Caco-2 (cell line): ENCODE measurements around the gene BIRC5. TPM values are rescaled to one million over a fixed set of nuclear protein-coding genes. Genes with fewer than 3 reads are reported as not detected.
A peak's percentile ranks its signal among the peaks of the same experiment; 100 is the strongest.

Source experiments
- BruUV-seq: library from RNA; stranded (reverse); fragments of 400-500 nt; replicated peaks from 2 replicates; lab custom pipeline; 2021; lab: Mats Ljungman, UMichigan
- CTCF ChIA-PET: fragments of 300-600 bp; sonication (Branson Sonifier 250); formaldehyde crosslinking; loops from one replicate; lab custom pipeline; 2022; ENCODE audit warnings: antibody characterized with exemption; lab: Charles Lee
- POLR2A ChIA-PET: fragments of 300-600 bp; sonication (Branson Sonifier 250); formaldehyde crosslinking; loops from one replicate; lab custom pipeline; 2022; ENCODE audit warnings: antibody characterized with exemption; lab: Charles Lee
- DNase-seq, 2 experiments: peaks; one replicate each; pipeline versions ENCODE4 v3.0.0 to v3.0.0-alpha.2; 2020 to 2022
- H3K27me3 ChIP-seq: replicated peaks from 2 replicates; pipeline ENCODE4 v1.6.0; 2011; ENCODE audit warnings: low read length; ENCODE audit not compliant: control insufficient read depth, insufficient read depth
- H3K36me3 ChIP-seq: 2 replicates; pipeline ENCODE4 v1.5.1; 2011; ENCODE audit warnings: low read length; ENCODE audit not compliant: control insufficient read depth, insufficient read depth
- H3K4me1 ChIP-seq: fragments of 250-450 bp; sonication (Bioruptor Pico); 2 replicates; pipeline ENCODE4 v1.5.1; 2020; ENCODE audit warnings: mild to moderate bottlenecking
- H3K4me3 ChIP-seq: 2 replicates; pipeline ENCODE4 v1.5.1; 2011; ENCODE audit warnings: low read depth, mild to moderate bottlenecking, control low read depth, low read length
- H3K9me3 ChIP-seq: fragments of 250-450 bp; sonication (Bioruptor Pico); 2 replicates; pipeline ENCODE4 v1.5.1; 2020; ENCODE audit warnings: mild to moderate bottlenecking, moderate library complexity
- H3K27ac Mint-ChIP-seq: one replicate; pipeline ENCODE4 v1.8.0; 2022; ENCODE audit warnings: mixed read lengths; ENCODE audit not compliant: unreplicated experiment
- H3K27me3 Mint-ChIP-seq: one replicate; pipeline ENCODE4 v1.8.0; 2022; ENCODE audit warnings: mixed read lengths; ENCODE audit not compliant: insufficient read depth, unreplicated experiment
- H3K36me3 Mint-ChIP-seq: one replicate; pipeline ENCODE4 v1.8.0; 2022; ENCODE audit warnings: mild to moderate bottlenecking, mixed read lengths; ENCODE audit not compliant: insufficient read depth, unreplicated experiment
- H3K4me1 Mint-ChIP-seq: one replicate; pipeline ENCODE4 v1.8.0; 2022; ENCODE audit warnings: low read depth, mixed read lengths; ENCODE audit not compliant: unreplicated experiment
- H3K4me3 Mint-ChIP-seq: one replicate; pipeline ENCODE4 v1.8.0; 2022; ENCODE audit warnings: mild to moderate bottlenecking, moderate library complexity, mixed read lengths; ENCODE audit not compliant: unreplicated experiment
- H3K9me3 Mint-ChIP-seq: one replicate; pipeline ENCODE4 v1.8.0; 2022; ENCODE audit warnings: mixed read lengths; ENCODE audit not compliant: unreplicated experiment
- intact Hi-C: fragments of 100-400 bp; cut with micrococcal nuclease; formaldehyde crosslinking; loops from one replicate; pipeline ENCODE4 v1.10.0; 2022; ENCODE audit not compliant: unreplicated experiment
- total RNA-seq: library from RNA; stranded (reverse); gene quantifications from 2 replicates; pipeline ENCODE4 v1.2.3, GENCODE V29; 2022
- TF ChIP-seq, protein P1 (sequence below), 2 experiments: fragments of 200-600 bp in 1 of 2; IDR thresholded peaks; 1 replicate in 1 of 2; 2 replicates in 1 of 2; pipeline versions ENCODE4 v1.5.1 to v1.8.0; 2011 to 2022; ENCODE audit warnings: antibody characterized with exemption in 1 of 2, control low read depth in 1 of 2, inconsistent platforms in 1 of 2, low read depth in 1 of 2, low read length in 1 of 2, mild to moderate bottlenecking in 1 of 2, moderate library complexity in 1 of 2; ENCODE audit not compliant: insufficient read depth in 1 of 2, severe bottlenecking in 1 of 2, unreplicated experiment in 1 of 2

The BIRC5 gene
- total RNA-seq, 1 experiment from 2014 or later: 88.8 TPM

DNA sequence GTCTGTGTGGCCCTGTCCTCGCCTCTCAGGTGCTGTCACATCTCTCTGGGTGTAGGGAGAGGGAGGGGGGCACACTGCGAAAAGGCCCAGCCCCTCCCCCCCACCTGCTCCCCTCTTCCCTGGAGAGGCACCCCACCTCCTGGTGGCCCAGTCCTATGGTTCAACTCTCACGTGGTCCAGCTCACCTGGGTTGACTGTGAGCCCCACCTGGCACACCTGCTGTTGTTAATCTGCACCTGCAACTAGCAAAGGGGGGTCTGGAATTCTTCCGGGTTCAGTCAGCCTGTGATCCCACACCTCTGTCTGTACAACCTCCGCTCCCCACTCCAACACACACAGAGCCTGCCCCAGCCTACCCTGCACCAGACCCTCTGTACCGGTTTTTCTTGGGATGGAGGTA, 47.6 kb upstream of the BIRC5 start:
- no peaks in the 10 kb centered on the region for H3K9me3 Mint-ChIP-seq
- Histone ChIP-seq H3K27me3 (no peaks in the 10 kb centered on the region), H3K36me3 (no peaks in the 10 kb centered on the region), H3K9me3 (no peaks in the 10 kb centered on the region), H3K4me3 (no peak overlapping the region), H3K4me1 (peaks cover 11% of the 10 kb centered on the region)
- H3K4me3 Mint-ChIP-seq: no peak overlapping the region
- ChIA-PET POLR2A (no interaction called here), CTCF (no interaction called here)
- intact Hi-C loops: loop anchor here (5.0 kb wide), 1 partner anchor 39 kb away; the partner anchor contains the start of gene TMC6
- no peaks in the 10 kb centered on the region for H3K4me1 Mint-ChIP-seq
- no peak for DNase-seq
- BruUV-seq: no TSS peak
- H3K27ac Mint-ChIP-seq: no peak overlapping the region
- H3K36me3 Mint-ChIP-seq: peaks cover 34% of the 10 kb centered on the region
- H3K27me3 Mint-ChIP-seq: no peaks in the 10 kb centered on the region
- TF ChIP-seq, protein P1, sequence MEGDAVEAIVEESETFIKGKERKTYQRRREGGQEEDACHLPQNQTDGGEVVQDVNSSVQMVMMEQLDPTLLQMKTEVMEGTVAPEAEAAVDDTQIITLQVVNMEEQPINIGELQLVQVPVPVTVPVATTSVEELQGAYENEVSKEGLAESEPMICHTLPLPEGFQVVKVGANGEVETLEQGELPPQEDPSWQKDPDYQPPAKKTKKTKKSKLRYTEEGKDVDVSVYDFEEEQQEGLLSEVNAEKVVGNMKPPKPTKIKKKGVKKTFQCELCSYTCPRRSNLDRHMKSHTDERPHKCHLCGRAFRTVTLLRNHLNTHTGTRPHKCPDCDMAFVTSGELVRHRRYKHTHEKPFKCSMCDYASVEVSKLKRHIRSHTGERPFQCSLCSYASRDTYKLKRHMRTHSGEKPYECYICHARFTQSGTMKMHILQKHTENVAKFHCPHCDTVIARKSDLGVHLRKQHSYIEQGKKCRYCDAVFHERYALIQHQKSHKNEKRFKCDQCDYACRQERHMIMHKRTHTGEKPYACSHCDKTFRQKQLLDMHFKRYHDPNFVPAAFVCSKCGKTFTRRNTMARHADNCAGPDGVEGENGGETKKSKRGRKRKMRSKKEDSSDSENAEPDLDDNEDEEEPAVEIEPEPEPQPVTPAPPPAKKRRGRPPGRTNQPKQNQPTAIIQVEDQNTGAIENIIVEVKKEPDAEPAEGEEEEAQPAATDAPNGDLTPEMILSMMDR (IDR thresholded peaks at IDR 0.05; ENCODE audit: insufficient read depth in 1 of 2, low read depth in 1 of 2, low read length in 1 of 2, severe bottlenecking in 1 of 2, unreplicated experiment in 1 of 2): peak in 1 of 2 experiments; percentile 8

DNA sequence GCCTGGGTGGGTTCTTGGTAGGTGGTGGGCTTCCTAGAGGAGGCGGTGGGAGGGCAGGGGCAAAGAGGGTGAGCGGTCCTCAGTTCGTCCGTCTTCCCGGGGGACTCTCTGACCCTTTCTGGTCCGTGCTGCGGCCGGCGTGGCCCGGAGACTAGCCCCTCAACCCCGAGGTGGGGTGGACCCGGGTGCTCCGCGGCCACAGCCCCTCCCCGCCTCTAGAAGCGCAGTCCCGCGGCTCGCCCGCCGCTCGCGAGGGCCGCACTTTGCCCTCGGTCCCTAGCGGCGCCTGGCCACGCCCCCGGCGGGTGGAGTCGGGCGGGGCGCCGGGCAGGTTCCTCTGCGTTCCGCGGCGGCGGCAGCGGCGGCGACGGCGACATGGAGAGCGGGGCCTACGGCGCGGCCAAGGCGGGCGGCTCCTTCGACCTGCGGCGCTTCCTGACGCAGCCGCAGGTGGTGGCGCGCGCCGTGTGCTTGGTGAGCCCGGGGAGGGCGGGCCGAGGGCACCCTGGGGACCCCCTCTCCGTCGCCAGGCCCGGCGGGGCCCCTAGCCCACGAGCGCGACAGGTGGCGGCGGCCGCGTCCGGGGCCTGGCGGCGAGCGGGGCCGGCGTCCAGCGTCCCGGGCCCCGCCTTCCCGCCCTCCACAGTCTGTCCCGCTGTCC, 45.7 kb upstream of the BIRC5 start, which contains the start of gene SYNGR2:
Gene SYNGR2, plus strand, starts transcription at position 340 of the 661 bp plus-strand sequence. Its CDS starts 36 bp downstream, at position 376.
- no TSS peak for BruUV-seq
- CTCF ChIA-PET: interaction anchor here (0.6 to 1.4 kb wide), 2 partner anchors 33 to 40 kb away, joined by 6 to 9 read pairs; partner anchors contain the start of gene TMC6

More for the DNA sequence above, 45.7 kb upstream of the BIRC5 start, which contains the start of gene SYNGR2:
- peaks cover 54% of the 10 kb centered on the region for H3K36me3 Mint-ChIP-seq
- TF ChIP-seq, protein P1 (IDR thresholded peaks at IDR 0.05; ENCODE audit: insufficient read depth in 1 of 2, low read depth in 1 of 2, low read length in 1 of 2, severe bottlenecking in 1 of 2, unreplicated experiment in 1 of 2): no peak
- POLR2A ChIA-PET: interaction anchor here (1.9 kb wide), 1 partner anchor 18 kb away, joined by 12 read pairs; the partner anchor contains the start of genes AFMID and TK1
- H3K9me3 Mint-ChIP-seq: no peaks in the 10 kb centered on the region
- DNase-seq: peak; percentile 87 to 97
- peak within 1 kb of the TSS; percentile 95 for H3K4me3 ChIP-seq
- intact Hi-C loops: loop anchor here (2.0 to 5.0 kb wide), 2 partner anchors 18 to 41 kb away; partner anchors contain the start of genes AFMID, TK1 and TMC6
- peaks cover 14% of the 10 kb centered on the region for H3K4me1 Mint-ChIP-seq
- H3K27me3 ChIP-seq: no peaks in the 10 kb centered on the region
- H3K36me3 ChIP-seq: no peaks in the 10 kb centered on the region; the same call in 1 of the 2 replicates
- peaks cover 20% of the 10 kb centered on the region for H3K4me1 ChIP-seq
- H3K27me3 Mint-ChIP-seq: no peaks in the 10 kb centered on the region
- peak within 1 kb of the TSS; percentile 76 for H3K4me3 Mint-ChIP-seq
- H3K27ac Mint-ChIP-seq: peak within 1 kb of the TSS; percentile 77
- H3K9me3 ChIP-seq: no peaks in the 10 kb centered on the region
